ENCODE data around the gene KLHL17. TPM values are rescaled to one million over a fixed set of nuclear protein-coding genes. Genes with fewer than 3 reads are reported as not detected.
A peak's percentile ranks its signal among the peaks of the same experiment; 100 is the strongest.

Gene KLHL17
- total and polyA plus RNA-seq, 9 of the 15 experiments (the other 6 are each of a cell fraction or from before 2014, with no cell fraction given), result 0.14 to 84.8 (median 13.0) TPM

GRCh38 chr1:952201-952600 lies 8.2 kb upstream of the KLHL17 start:
- no peaks in the 10 kb centered on the region for H3K9me3 ChIP-seq (replicated peaks; ENCODE audit: control insufficient read depth, insufficient read depth, low read depth, low read length)
- POLR2A ChIA-PET, result interaction anchor here (0.8 to 1.4 kb wide), 3 partner anchors 10 to 14 kb away, joined by 3 to 11 read pairs (median 4); no protein-coding TSS in a partner anchor
- no TSS peak for BruUV-seq (replicated peaks)
- peaks cover 10% of the 10 kb centered on the region for H4K20me1 ChIP-seq (replicated peaks; ENCODE audit: control insufficient read depth, insufficient read depth, low read length)
- 100% methylated on average over 13 of the region's 15 CpGs for WGBS (ENCODE audit: insufficient coverage, low coverage, missing lambda C conversion rate)
- DNase-seq (ENCODE audit: extremely low read depth in 1 of 4, low spot score in 3 of 4), result no peak
- H3K9me1 ChIP-seq (ENCODE audit: control insufficient read depth, insufficient read depth, low read length), result no peaks in the 10 kb centered on the region
- no peak overlapping the region for H2AFZ ChIP-seq (ENCODE audit: low read depth, low read length)
- in situ Hi-C loops (cut with MboI) (no loop called here), intact Hi-C loops (cut with micrococcal nuclease) (no loop called here)
- H3K27ac ChIP-seq (ENCODE audit: extremely low read depth, low read depth, low read length), result no peak overlapping the region
- H3K9ac ChIP-seq (ENCODE audit: insufficient read depth in 1 of 2, low read depth in 2 of 2, low read length in 2 of 2), result no peak overlapping the region
- H3K36me3 ChIP-seq (ENCODE audit: control insufficient read depth, insufficient read depth, low read length), result peaks cover 100% of the 10 kb centered on the region
- CTCF ChIA-PET (ENCODE audit: low intra/inter-chr PET ratio), result no interaction called here
- no peak overlapping the region for H3K4me2 ChIP-seq (ENCODE audit: insufficient read depth, low read length)
- ATAC-seq, result no peak
- H3K4me1 ChIP-seq (replicated peaks in 1 of 2; ENCODE audit: control insufficient read depth in 2 of 2, insufficient read depth in 2 of 2, low read length in 2 of 2), result peaks cover 0 to 50% of the 10 kb centered on the region in 2 experiments; a peak in 2 of 5 replicates
- H3K4me3 ChIP-seq, result no peak overlapping the region
- peaks cover 16% of the 10 kb centered on the region for H3K79me2 ChIP-seq (ENCODE audit: control insufficient read depth, insufficient read depth, low read length)
- no peak for FAIRE-seq
- peak; percentile 52 for TF ChIP-seq RBFOX2 (IDR thresholded peaks at IDR 0.05; ENCODE audit: low read depth, low read length)
- no peak for TF ChIP-seq BRD9 (IDR thresholded peaks at IDR 0.05; ENCODE audit: low read depth, partially characterized antibody)
- no peaks in the 10 kb centered on the region for H3K27me3 ChIP-seq (ENCODE audit: control insufficient read depth in 2 of 2, insufficient read depth in 2 of 2, low read length in 2 of 2)

GRCh38 chr1:952603-953002 lies 7.8 kb upstream of the KLHL17 start:
- Histone ChIP-seq H2AFZ (ENCODE audit: low read depth, low read length) (no peak overlapping the region), H3K36me3 (ENCODE audit: control insufficient read depth, insufficient read depth, low read length) (peaks cover 100% of the 10 kb centered on the region), H3K27me3 (ENCODE audit: control insufficient read depth in 2 of 2, insufficient read depth in 2 of 2, low read length in 2 of 2) (no peaks in the 10 kb centered on the region), H3K9me3 (replicated peaks; ENCODE audit: control insufficient read depth, insufficient read depth, low read depth, low read length) (no peaks in the 10 kb centered on the region), H3K27ac (ENCODE audit: extremely low read depth, low read depth, low read length) (no peak overlapping the region), H3K9ac (ENCODE audit: insufficient read depth in 1 of 2, low read depth in 2 of 2, low read length in 2 of 2) (0 out of 4 replicates have a peak overlapping the region, but pooled peaks of 1 of the 2 experiments have one; percentile 15), H3K4me2 (ENCODE audit: insufficient read depth, low read length) (no peak overlapping the region), H3K4me3 (no peak overlapping the region), H4K20me1 (replicated peaks; ENCODE audit: control insufficient read depth, insufficient read depth, low read length) (peaks cover 10% of the 10 kb centered on the region), H3K4me1 (replicated peaks in 1 of 2; ENCODE audit: control insufficient read depth in 2 of 2, insufficient read depth in 2 of 2, low read length in 2 of 2) (peaks cover 3 to 52% of the 10 kb centered on the region in 2 experiments; a peak in 3 of 5 replicates), H3K9me1 (ENCODE audit: control insufficient read depth, insufficient read depth, low read length) (no peaks in the 10 kb centered on the region), H3K79me2 (ENCODE audit: control insufficient read depth, insufficient read depth, low read length) (peaks cover 20% of the 10 kb centered on the region)
- ATAC-seq (no peak), DNase-seq (ENCODE audit: extremely low read depth in 1 of 4, low spot score in 3 of 4) (no peak), FAIRE-seq (no peak)
- ChIA-PET POLR2A (interaction anchor here (0.8 kb wide), 1 partner anchor 10 kb away, joined by 3 read pairs; no protein-coding TSS in a partner anchor), CTCF (ENCODE audit: low intra/inter-chr PET ratio) (no interaction called here)
- 97% methylated on average over 5 of the region's 7 CpGs for WGBS (ENCODE audit: insufficient coverage, low coverage, missing lambda C conversion rate)
- no TSS peak for BruUV-seq (replicated peaks)
- intact Hi-C loops (cut with micrococcal nuclease) (no loop called here), in situ Hi-C loops (cut with MboI) (no loop called here)
- TF ChIP-seq FOXA3 (CRISPR knock-in tag; conservative IDR thresholded peaks at IDR 0.05 in 1 of 2, IDR thresholded peaks at IDR 0.05 in 1 of 2) (no peak), ZBTB26 (CRISPR knock-in tag; IDR thresholded peaks at IDR 0.05) (no peak), CSDE1 (IDR thresholded peaks at IDR 0.05) (no peak), PTRF (tag; IDR thresholded peaks at IDR 0.05) (no peak), SAP30 (IDR thresholded peaks at IDR 0.05; ENCODE audit: borderline replicate concordance, insufficient read depth, low read depth, low read length, poor library complexity, severe bottlenecking) (no peak), RBFOX2 (IDR thresholded peaks at IDR 0.05; ENCODE audit: low read depth, low read length) (peak; percentile 39), NCOA6 (IDR thresholded peaks at IDR 0.05) (no peak), RBM14 (IDR thresholded peaks at IDR 0.05; ENCODE audit: borderline replicate concordance, insufficient read depth, low read depth, low read length) (no peak)
- TF ChIP-seq, protein P1, sequence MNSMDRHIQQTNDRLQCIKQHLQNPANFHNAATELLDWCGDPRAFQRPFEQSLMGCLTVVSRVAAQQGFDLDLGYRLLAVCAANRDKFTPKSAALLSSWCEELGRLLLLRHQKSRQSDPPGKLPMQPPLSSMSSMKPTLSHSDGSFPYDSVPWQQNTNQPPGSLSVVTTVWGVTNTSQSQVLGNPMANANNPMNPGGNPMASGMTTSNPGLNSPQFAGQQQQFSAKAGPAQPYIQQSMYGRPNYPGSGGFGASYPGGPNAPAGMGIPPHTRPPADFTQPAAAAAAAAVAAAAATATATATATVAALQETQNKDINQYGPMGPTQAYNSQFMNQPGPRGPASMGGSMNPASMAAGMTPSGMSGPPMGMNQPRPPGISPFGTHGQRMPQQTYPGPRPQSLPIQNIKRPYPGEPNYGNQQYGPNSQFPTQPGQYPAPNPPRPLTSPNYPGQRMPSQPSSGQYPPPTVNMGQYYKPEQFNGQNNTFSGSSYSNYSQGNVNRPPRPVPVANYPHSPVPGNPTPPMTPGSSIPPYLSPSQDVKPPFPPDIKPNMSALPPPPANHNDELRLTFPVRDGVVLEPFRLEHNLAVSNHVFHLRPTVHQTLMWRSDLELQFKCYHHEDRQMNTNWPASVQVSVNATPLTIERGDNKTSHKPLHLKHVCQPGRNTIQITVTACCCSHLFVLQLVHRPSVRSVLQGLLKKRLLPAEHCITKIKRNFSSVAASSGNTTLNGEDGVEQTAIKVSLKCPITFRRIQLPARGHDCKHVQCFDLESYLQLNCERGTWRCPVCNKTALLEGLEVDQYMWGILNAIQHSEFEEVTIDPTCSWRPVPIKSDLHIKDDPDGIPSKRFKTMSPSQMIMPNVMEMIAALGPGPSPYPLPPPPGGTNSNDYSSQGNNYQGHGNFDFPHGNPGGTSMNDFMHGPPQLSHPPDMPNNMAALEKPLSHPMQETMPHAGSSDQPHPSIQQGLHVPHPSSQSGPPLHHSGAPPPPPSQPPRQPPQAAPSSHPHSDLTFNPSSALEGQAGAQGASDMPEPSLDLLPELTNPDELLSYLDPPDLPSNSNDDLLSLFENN (IDR thresholded peaks at IDR 0.05; ENCODE audit: low read depth in 2 of 2, low read length in 2 of 2), result no peak
